ENCODE measurements around the gene LY86.

The LY86 gene

DNA sequence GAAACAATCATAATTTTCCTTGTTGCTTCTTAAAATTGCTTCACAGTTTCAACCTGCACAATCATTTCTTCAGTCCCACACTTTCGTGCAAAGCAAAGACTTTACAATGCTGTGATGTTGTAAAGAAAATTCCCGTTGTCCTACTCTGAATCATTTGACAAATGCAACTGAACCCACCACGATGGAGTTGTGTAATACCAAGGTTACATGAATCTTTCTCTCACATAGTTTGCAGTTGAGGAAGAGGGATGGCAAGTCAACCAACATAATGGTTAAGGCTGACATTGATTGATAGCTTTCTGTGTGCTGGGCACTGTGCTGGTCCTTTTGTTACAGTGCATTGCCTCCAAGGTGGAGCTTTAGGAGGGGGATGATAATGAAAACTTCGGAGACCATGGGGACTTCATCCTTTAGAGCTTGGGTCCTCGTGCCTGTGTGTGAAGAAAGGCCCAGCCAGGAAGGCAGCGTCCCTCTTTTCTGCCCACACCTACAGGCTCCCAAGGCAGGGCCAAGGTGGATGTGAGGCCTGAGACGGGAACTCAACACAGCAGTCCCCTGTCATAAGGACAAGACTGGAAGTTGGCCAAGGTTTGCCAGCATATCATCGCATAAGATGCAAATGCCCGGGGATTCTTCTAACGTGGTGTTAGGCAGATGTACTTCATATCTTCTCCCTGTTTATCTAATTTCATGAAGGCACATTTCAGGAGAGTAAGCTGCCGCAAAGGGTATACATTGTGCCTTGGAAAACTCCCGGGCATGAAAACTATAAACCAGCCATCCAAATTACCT, 96.9 kb downstream of the LY86 start:
- peak; percentile 79 for DNase-seq

DNA sequence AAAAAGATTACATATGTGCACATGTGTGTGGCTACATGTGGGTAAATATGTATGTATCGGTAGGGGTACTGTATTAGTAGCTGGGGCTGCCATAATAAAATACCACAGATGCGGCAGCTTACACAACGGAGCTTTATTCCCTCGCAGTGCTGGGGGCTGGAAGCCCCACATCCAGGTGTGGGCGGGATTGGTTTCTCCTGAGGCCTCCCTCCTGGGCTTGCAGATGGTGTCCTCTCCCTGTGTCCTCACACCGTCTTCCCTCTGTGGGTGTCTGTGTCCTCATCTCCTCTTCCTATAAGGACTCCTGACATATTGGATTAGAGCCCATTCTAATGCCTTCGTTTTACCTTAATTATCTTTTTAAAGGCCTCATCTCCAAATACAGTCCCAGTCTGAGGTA, 97.7 kb downstream of the LY86 start:
- no peak for DNase-seq

DNA sequence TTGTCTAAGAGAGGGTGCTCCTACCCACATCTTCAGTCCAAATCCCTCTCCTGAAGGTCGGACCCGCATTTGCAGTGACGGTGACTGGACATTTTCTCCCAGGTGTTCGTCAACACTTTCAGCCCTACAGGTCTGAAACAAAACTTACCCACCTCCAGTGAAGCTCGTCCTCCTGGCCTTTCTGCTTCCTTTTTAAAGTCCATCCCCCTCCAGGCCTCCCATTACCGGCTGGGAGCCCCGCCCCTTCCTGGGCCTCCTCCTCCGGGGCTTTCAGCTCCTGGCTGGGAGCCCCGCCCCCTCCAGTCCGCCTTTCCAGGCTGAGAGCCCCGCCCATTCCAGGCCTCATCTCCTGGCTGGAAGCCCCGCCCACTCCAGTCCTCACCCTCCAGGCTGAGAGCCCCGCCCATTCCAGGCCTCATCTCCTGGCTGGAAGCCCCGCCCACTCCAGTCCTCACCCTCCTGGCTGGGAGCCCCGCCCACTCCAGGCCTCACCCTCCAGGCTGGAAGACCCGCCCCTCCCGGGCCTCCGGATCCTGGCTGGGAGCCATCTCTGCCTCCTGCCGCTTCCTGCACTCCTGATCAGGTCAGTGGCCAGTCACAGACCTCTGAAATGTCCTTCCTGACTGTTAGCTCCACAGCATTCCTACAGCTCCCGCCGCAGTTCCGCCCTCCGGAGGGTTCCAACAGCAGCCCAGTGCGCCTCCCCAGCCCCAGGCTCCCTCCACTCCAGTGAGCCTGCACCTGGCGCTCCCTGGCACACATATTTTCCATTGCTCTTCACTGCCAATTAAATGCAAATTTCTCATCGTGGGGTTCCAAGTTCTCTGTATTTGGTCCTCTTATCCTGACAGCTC, 98.5 kb downstream of the LY86 start:
- DNase-seq: peak; percentile 95

DNA sequence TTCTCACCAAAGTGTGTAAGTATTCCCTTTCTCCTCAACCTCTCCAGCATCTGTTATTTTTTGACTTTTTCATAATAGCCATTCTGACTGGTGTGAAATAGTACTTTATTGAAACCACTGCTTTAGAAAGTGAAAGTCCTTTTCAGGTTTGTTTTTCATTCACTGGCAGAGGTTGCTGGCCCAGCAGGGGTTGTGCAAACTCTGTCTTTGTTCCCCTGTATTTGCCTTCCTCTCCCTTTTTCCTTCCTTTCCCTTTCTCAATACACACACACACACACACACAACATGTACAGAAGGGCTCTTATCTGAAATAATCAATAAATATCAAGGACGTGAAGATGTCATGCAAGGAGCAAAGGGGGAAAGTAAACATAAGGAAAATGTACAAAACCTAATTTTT, 99.8 kb downstream of the LY86 start:
- no peak for DNase-seq

DNA sequence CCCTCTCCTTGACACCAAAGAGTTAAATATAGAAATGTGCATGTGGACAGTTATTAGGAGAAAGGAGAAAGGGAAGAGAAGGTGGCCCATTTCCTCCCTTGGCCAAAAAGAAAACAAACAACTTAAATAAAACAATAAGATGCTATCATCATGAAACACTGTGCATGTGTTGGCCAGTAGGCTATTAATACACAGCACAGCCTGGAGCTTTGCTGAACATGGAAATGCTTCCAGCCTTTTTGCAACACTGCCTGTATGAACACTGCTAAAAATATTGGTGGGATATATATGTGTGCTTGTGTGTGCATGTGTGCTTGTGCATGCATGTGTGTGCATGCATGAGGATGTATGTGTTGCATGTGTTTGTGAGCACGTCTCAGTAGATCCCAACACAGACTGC, 100.4 kb downstream of the LY86 start:
- DNase-seq: no peak

DNA sequence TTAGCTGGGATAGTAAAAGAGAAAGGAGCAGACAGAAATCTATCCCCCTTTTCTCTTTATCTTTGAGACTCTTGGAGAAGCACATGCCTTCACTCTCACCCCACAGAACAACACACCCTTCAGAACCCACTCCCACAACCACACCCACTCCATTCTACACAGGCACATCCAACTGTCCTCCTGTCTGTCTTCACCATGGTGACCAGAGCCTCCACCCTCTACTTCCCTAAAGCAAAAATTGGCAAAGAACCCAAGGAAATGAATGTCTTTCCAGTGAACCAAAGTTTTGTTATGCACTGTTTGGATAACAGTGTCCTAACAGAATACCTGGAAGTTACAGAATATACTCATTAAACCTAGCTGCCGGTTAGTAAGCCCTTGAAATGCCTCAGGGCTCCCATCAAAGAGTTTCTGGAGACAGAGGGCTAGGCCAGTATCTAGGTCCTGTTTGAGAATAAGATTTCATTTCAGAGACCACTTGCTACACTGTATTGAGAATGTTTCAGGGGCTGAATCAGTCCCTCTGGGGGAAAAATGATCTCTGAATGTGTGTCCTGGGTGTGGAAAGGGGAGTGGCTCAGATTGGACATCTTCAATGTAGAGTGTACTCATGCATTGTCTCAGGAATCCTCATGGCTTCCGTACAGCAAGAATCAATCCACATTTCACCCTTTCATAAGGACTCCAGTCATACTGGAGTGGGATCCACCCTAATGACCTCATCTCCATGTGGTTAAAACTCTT, 101.1 kb downstream of the LY86 start:
- peak; percentile 81 for DNase-seq

DNA sequence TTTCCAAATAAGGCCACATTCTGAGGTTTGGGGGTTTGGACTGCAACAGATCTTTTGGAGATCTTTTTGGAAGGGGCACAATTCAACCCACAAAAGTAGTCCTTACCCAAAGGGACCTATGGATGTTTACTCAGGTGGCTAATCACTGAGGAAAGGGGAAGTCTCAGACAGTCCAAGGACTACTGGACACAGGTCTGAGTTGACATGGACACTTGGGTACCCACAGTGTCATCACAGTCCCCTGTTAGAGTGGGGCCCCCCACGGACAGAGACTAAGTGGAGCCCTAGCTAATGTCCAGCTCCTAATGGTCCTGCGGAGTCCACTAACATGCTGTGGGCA, 101.6 kb downstream of the LY86 start:
- DNase-seq: no peak

DNA sequence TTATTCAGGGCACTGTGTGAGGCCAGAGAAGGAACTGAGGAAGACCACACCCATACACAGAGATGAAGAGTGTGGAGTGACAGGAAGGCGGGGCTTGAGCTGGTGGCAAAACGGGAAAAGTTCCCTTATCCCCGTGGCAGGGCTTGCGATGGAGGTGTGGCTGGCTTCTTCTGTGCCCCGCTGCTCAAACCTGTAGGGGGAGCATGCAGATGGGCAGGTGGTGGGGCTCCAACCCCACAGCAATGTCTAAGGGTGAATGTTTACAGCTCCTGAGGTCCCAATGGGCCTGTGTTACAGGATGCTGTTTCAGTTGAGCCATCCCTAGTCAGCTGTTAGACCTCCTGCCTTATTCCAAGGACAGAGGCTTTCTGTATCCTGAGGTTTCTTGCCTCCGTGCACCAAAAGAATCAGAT, 105.9 kb downstream of the LY86 start:
- DNase-seq: peak; percentile 66

DNA sequence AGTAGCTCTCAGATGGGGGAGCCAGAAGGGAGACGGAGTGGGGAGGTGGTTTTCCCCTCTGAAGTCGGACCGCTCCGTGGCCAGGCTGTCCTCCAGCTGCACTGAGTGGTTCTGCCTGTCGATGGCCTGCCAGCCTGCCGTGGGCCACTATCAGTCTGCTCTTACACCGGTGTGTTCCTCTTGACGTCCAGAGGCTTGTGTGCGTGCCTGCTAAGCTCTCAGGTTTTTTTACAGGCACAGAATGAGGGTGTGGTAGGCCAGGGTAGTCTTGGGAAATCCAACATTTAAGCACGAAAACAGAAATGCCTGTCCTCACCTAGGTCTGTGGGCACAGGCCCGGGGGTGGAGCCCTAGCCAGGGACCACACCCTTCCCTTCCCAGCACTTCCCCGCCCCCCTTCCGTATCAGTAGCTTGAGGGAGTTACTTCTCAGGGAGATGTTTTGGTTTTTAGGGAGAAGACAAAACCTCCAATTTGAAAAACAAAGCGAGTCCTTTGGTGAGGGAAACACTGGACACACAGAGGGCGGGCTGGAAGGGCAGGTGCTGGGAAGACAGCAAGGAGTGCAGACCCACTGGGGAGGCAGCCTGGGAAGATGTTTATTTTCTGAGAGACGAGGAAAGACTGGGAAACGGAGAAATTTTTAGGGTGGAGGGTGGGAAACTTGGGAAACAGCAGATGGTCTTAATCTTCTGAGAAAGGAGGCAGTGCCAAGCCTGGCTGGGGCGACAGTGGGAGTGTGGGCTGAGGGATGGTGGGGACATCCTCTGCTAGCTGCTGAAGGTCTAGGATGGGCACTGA, 106.5 kb downstream of the LY86 start:
- DNase-seq: peak; percentile 80

DNA sequence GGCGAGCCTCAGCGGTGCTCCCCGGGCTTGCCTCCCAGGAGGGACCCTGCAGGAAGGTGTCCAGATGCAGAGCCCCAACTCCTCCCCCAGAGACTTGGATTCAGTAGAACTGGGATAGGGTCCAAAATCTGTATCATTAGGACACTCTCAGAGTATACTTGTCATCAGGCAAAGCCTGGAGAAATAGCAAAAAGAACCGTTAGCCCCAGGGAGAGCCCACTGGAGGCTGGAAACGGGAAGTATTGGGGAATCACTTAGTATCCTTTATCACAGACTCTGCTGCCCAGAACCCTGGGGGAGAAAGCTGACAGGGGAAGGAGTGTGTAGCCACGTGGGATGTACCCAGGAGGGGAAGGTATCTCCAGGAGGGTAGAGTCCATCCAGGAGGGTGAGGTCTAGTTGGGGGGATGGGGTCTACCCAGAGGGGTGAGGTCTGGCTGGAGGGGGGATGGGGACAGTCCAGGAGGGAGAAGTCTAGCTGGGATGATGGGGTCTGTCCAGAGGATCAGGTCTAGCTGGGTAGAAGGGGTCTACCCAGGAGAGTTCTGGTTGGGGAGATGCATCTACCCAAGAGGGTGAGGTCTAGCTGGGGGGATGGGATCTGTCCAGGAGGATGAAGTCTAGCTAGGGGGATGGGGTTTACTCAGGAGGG, 107.2 kb downstream of the LY86 start:
- no peak for DNase-seq

DNA sequence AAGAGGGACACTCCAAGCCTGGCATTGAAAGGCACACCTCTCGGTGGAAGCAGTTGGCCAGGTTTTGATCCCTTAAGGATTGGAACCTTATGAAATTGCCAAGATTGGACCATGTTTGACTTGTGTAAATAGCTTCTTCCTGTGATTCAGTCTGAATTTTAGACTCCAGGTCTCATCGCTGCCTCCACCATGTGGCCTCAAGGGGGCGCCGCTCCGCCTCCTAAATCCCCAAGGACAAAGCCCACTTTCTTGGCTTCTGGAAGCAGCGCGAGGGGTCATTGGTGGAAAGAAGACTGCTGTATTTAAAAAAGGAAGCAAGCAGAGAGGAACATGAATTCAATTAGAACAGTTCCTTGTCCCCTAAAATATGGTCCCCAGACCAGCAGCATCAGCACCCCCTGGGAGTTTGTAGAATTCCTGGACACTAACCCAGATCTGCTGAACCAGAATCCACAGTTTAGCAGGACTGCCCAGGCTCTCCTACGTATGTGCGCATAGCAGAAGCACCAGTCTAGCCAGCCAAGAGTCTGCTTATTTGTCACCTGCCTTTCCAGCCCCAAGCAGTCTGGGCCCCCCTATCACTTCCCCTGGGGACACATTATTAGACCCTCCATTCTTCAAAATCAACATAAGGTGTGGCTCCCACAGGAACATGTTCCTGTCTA, 108.5 kb downstream of the LY86 start:
- DNase-seq: peak; percentile 95

DNA sequence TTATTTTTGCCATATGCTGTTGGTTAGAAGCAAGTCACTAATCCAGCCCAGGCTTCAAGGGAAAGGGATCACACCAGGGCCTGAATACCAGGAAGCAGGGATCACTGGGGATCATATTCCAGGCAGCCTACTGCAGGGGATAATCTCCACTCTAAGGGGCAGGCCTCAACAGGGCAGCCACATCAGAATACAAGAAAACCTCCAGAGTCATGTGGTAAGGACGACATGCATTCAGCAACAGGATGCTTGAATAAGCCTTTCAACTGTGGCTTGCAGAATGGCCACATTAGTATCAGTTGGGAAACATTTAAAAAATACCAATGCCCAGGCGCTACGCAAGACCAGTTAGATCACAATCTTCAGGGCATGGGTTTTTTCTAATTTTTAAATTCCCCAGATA, 109.1 kb downstream of the LY86 start:
- peak; percentile 79 for DNase-seq

DNA sequence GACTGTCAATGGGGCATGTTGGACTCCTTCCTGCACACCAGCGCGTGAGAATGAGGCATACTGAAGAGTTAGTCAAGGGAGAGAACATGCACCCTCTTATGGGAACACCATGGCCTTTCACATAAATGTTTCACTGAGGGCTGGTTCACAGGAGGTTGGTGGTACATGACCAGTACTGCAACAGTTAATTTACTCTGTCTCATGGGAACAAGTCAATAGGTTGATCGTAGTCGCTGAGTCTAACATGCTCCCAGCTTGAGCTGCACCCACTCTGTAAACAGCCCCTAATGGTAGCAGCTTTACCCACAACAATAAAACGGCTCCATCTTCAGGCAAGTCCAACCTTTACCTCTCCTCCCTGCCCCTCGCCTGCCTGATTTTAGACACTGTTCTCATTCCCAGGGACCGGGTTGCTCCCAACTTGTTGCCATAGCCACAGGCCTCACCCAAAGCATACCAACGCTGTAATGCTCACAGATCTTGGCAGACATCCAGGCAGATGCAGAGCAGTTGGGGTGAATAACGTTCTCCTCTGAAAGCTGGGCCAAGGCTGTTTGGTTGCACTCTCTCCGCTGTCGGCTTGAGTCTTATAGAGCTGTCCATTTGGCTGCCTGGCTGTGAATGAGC, 111.3 kb downstream of the LY86 start:
- peak; percentile 97 for DNase-seq

DNA sequence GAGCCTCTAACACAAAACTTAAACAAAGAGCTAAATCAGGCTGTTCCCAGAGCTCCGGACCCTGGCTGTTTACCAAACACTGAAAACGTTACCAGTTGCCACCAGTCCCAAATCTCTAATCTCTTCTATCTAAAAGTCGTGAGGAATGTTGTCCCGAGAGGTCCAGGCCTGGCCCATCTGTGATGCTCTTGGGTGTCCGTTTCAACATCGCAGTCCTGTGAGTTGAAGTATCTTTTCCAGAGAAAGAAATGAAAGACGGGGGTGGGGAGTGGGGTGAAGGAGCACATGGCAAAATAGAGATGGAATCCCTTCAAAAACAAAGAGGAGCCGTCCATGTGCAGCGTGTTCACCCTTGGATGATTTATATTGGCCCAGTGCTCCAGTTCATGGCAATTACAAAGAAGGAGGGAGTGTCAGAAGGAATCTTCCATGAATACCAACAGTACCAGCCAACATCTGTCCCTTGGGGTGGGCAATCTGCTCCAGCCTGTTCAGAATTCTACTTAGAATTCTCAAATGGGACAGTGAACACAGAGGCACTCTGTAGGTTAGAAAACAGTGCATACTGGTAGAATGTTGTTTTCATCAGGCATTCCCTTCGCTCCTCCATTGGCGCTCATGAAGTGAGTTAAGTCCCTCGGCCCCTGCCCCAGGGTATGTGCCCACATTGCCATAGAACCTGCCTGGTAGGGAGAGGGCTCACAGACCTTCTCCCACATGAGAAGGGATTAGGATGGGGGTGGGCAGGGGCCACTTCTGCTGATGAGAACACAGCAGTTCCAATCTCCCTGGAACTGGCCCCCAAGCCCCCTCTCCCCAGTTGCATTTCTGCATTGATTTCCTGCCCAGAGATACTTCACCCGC, 112.1 kb downstream of the LY86 start:
- no peak for DNase-seq

DNA sequence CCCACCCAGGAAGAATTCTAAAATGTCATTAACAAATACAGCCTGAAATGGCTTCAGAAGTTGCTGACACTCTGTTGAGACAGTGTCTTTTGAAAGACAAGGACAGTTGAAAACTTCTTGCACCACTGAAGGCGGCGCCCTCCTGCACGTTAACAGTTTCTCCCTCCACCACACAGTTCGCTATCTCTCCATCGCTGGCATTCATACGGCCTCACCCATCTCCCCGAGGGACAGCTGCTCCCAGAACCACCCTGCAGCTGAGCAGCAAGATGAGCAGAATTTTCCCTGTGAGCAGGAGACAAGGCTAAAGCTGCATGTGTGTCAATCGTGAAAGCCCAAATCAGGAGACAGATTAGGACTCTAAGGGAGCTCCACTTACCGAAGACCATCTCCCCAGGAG, 113.3 kb downstream of the LY86 start:
- DNase-seq: peak; percentile 97

DNA sequence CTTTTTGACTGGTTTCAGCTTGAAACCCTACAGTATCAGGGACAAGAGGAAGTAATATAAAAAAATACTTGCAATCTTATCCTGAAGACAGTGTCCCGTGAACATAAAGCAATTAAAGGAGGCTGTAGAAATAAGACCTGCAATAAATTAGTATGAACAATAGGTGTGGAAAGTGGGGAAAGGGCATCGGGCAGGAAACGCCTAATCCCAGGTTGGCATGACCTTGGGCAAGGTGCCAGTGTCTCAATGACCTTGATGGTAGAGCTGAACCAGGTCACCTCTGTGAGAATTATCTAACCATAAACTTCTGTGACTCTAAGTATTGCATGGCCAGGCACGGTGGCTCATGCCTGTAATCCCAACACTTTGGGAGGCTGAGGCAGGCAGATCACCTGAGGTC, 115.2 kb downstream of the LY86 start:
- DNase-seq: no peak

All from hematopoietic multipotent progenitor cell treated with erythropoietin and hydrocortisone succinate and interleukin-3 and kit ligand, for 4 days (in vitro differentiated cells).